CD4-positive, alpha-beta T cell treated with Interferon gamma for 1 hour (primary cell): ENCODE data around the gene FMO2.
"Not testable (repeated sequence)": the region's sequence is repeated elsewhere in the genome, so short reads cannot be mapped to it uniquely, and the experiment has no call there.

ENCODE experiments used
- DNase-seq: peaks from one replicate; pipeline ENCODE4 v3.0.0-alpha.2; 2020

FMO2 gene

GRCh38 chr1:171221665-171222591 lies 36.8 kb downstream of the FMO2 start:
- DNase-seq, result no peak

GRCh38 chr1:171222936-171223335 lies 37.8 kb downstream of the FMO2 start:
- no peak for DNase-seq

DNA sequence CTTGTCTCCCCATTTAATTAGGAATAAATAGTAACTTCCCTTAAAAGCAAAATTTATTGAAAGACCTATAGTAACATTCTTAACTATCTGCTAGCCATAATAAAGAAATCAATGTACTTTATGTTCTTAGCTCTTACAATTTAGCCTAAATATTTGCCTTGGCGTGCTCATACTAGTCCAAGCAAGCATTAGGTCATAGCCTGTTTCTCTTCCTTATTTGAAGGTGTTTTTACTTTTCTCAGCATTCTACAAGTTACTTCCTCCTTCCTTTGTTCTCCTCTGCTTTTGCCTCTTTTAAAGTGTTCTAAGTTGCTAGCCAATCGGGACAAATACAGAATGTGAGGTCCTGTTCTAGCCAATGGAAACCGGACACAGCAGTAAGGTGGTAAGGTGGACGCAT lies 39.2 kb downstream of the FMO2 start:
- DNase-seq, result not testable (repeated sequence)

- peak; percentile 1 for DNase-seq
Observed at GRCh38 chr1:171226747-171227370, 41.8 kb downstream of the FMO2 start.

DNA sequence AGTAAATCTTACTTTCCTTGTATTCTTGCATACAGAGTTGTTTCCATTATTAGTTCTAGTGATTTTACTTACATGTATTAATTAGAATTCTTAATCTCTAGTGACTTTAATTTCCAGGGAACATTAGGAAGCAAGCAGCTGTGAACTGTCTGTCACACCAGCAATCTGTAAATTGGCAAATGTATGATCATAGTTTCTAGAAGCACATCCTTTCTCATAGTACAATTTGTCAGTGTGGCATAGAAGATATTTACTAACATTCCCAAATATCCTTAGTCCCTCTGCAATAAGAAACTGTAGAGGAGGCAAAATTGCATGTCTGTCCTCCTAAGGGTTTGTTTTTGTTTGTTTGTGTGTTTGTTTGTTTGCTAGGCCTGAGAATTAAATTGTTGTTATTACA lies 46.2 kb downstream of the FMO2 start:
- no peak for DNase-seq

DNA sequence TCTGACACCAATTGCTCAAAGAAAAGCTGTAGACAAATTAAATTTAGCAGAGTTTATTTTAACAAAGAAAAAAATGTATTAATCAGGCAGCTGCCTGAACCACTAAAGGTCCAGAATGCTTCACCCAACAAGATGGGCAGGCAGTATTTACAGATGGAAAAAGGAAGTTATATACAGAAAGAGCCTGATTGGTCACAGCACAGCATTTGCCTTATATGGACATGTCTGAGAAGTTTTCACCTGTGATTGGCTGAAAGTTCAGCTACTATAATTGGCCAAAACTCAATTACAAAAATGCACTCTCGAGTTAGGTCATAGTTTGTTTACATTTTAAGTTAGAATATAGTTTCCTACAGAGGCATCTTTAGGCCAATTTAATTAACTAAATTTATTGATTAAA lies 48.1 kb downstream of the FMO2 start:
- DNase-seq, result no peak

DNA sequence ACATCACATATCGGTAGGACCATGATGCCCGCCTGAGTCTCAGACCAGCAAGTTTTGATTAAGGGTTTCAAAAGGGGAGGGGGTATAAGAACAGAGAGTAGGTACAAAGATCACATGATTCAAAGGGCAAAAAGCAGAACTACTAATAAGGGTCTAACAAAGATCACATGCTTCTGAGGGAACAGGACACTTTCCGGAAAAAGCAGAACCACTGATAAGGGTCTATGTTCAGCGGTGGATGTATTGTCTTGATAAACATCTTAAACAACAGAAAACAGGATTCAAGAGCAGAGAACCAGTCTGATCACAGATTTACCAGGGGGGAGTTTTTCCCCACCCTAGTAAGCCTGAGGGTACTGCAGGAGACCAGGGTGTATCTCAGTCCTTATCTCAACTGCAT lies 51.1 kb downstream of the FMO2 start:
- not testable (repeated sequence) for DNase-seq

DNA sequence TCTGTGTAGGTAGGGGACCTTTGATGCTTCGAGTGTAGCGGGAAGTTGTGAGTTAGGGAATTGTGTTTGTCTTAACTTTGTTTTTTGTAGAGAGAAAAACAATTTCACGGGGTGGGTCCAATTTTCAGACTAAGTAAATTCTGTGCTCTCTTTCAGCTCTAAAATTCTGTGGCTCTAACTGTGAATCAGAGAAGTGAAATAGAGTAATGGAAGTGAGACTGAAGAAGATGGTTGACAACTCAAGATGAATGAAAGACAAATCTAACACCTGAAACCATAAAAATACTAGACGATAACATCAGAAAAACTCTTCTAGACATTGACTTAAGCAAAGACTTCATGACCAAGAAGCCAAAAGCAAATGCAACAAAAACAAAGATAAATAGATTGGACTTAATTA lies 58.8 kb downstream of the FMO2 start:
- no peak for DNase-seq

DNA sequence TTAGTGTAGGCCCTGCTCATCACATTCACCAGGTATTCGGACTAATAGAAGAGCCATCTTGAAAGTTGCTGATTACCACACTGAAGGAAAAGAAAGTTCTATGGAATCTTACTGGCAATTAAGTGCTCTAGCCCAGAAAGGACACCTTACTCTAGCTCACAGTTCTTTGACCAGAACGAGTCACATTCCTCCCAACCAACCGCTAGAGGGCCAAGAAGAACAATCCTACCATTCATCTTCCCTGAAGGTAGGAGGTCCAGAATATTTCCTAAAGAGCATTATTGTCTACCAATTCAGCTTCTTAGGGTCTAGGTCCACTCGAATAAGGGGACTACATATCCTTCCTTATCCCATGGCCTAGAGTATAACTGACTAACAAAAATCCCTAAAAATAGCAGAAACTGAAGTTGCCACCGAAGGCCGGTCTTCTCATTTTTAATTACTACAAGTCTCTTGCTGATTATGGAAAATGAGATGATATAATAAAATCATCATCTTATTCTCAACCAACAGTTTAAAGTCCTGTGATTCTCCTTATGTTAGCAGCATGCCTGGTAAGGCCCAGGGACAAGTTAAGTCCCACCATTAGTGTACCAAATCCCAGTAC lies 60.5 kb downstream of the FMO2 start:
- no peak for DNase-seq

DNA sequence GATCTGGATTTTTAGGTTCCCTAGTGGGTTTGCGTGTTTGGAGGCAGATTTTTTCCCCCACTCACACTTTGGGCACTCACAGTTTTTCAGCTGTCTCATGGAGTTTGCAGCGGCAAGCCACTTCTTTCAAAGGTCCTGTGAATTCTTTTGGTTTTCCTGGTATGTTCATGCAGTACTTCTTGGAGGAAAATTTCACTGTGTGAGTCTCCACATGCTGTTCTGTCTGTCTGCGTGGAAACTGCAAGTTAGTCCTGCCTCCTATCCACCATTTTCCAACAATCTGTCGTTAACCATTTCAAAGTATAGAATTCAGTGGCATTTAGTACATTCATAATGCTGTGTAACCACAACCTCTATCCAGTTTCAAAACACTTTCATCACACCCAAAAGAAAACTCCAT lies 62.4 kb downstream of the FMO2 start:
- no peak for DNase-seq

GRCh38 chr1:171248302-171248701 lies 63.2 kb downstream of the FMO2 start, which contains the start of gene FMO1:
FMO1 (plus strand) TSS chr1:171248494; CDS start chr1:171258088, 9,594 bp downstream.
- no peak for DNase-seq

GRCh38 chr1:171248841-171249240 lies 63.7 kb downstream of the FMO2 start:
- no peak for DNase-seq

DNA sequence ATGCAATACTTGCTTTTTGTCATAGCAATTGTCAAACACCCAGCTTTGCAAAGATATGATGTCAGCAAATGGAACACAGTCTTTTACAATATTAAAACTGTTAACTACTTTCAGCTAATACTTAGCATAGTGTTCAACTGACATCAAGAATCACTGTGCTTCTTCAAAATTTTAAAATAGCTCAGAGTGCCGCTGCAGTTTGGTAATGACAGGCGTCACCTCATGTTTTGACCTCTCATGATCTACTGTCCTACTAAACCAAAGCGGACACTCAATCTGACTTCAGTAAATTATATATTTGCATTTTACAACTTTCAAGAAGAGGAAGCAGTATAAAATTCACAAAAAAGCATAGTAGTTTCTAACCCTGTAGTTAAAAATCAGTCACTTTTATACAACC lies 65.2 kb downstream of the FMO2 start:
- DNase-seq, result no peak

DNA sequence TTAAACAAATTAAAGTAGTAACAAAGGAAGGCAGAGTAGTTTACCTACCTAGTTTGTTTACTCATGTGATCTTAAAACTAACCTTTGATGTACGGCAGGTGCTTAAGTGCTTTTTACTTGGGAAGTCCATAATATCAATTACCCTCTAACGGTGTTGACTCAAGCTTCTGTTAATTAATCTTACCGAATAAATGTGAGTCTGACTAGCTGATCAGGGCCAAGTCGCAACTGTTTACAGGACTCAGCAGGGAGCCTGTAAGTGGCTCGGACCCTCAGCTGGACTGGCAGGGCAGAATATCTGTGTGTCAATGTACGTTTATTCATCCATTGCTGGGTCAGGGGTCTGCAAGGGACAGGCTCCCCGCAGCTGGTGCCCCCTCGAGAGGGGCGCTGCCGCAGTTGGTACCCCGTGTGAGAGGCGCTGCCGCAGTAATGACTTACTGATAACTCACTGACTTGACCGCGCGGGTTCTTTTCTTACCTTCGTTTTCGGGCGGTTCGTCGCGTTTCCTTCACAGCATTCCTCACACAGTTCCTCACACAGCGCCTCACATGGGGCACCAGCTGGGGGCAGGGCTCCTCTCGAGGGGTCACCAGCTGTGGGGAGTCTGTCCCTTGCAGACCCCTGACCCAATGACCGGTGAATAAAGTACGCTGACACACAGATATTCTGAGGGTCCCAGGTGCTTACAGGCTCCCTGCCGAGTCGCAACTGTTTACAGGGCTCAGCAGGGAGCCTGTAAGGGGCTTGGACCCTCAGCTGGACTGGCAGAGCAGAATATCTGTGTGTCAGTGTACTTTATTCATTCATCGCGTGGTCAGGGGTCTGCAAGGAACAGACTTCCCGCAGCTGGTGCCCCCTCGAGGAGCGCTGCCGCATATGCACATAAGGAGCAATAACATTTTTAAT lies 66.2 kb downstream of the FMO2 start:
- DNase-seq, result peak; percentile 16

DNA sequence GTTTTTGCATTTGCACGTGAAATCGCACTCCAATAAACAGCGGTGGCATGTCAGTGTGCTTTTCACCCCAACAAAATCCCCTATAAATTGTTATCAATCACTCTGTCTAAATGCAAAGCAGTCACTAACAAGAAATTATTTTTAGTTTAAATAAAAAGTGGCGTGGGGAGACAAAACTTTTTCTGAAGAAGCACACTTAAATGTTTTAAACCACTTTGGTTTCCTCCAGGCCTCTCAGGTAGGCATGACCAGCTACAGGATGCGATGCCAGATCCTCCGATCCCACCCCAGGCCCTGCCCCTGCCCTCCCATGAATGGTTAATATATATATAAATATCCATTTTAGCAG lies 66.8 kb downstream of the FMO2 start:
- no peak for DNase-seq

DNA sequence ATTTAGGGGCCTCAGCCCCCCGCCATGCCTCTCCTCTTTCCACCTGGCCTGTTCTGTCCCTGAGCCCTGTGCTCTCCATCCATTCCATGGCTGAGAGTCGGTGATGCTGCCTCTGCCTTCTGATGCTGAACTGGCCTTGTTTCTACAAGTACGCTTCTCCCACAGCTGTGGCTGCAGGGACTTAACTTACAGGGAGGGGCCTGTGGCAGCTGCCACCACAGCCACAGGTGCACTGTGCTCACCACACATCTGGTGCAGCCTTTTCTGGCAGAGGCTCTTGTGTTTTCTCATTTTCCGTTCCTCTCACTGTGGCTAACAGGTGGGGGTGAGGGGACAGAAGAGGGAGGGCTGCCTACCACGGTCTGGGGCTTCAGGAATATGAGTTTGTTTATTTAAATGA lies 67.4 kb downstream of the FMO2 start:
- peak; percentile 43 for DNase-seq

DNA sequence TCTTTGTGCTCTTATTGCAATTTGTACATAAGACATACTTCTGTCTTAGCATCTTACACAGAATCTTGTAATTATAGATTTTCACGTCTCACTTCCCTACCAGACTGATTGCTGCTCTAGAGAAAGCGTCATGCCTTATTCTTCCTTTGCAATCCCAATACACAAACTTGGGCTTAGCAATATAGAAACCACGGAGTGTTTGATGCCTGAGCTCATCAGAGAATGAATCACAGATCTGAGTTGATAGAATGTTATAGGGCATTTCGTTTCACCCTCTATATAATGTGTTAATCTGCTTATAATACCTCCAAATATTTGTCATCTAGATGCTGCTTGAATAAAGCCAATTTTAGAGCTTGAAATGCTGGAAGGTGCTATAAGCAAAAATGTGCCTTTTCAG lies 69.8 kb downstream of the FMO2 start:
- DNase-seq, result no peak

- no peak for DNase-seq
Observed at GRCh38 chr1:171256940-171257606, 72.0 kb downstream of the FMO2 start.

- DNase-seq, result no peak
Observed at GRCh38 chr1:171257607-171258076, 72.5 kb downstream of the FMO2 start.

DNA sequence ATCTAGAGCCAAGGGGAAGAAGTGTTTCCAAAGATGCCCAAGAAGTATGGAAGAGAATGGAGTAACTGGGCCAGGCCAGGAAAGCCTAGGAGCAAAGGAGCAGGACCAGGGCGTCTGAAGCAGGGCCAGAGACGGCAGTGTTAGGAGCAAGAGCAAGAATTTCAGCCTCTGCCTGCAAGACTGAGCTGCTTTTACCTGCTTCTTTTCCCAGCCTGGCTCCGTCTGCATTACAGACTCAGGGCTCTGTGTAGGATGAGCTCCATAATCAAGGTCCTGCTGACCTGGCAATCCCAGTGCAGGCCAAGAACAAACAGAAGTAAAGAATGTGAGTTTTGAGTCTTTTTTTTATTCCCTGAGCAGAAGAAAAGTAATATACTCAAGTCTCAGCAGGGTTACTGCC lies 73.3 kb downstream of the FMO2 start:
- no peak for DNase-seq

- DNase-seq, result no peak
Observed at GRCh38 chr1:171258943-171259342, 73.8 kb downstream of the FMO2 start.
